ENCODE results near the gene LHFPL6. TPM values are rescaled to one million over a fixed set of nuclear protein-coding genes. Genes with fewer than 3 reads are reported as not detected.

Gene LHFPL6
- total RNA-seq, 1 donor from 2014 or later: 54.8 TPM

DNA sequence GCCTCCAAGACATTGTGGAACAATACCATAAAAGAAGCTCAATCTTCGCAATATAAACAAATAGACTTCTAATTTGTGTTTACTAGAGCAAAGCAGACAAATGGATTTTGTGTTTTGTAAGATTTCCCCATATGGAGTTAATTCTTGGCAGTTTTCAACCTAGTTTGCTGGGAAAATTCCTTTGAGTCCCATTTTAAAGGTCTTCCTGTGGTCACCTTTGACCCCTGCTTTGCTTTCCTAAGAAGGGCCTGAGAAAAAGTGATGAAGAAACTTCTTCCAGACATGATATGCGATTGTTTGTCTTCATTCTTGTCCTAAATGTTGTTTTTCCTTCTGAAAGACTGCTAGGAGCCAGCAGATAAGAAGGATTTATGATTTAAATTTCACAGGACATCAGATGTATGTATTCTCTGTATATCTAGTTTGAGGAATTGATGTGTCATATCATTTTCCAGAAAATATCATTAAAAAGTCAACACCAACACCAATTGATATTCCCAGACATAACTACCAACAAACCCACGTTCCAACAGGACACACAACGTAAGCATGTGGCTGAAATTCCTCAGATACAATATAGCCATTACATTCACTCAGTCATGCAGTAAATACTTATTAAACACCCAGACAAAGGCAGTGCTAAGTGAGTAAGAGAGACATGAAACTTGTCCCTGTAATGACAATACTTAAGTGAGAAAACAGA is 276.4 kb downstream of the LHFPL6 start:
- Histone ChIP-seq H3K27ac (peak overlapping the region; percentile 33), H3K9me3 (no peaks in the 10 kb centered on the region), H3K4me3 (no peak overlapping the region), H3K36me3 (no peaks in the 10 kb centered on the region), H3K27me3 (no peaks in the 10 kb centered on the region), H3K4me1 (peaks cover 12% of the 10 kb centered on the region)
- intact Hi-C loops (cut with DNase I): no loop called here
- no peak for DNase-seq (ENCODE audit: extremely low spot score in 2 of 2)
- no peak for TF ChIP-seq POLR2AphosphoS5 (IDR thresholded peaks at IDR 0.05; ENCODE audit: insufficient read depth in 1 of 2, low read depth in 1 of 2)
- TF ChIP-seq, protein P1, sequence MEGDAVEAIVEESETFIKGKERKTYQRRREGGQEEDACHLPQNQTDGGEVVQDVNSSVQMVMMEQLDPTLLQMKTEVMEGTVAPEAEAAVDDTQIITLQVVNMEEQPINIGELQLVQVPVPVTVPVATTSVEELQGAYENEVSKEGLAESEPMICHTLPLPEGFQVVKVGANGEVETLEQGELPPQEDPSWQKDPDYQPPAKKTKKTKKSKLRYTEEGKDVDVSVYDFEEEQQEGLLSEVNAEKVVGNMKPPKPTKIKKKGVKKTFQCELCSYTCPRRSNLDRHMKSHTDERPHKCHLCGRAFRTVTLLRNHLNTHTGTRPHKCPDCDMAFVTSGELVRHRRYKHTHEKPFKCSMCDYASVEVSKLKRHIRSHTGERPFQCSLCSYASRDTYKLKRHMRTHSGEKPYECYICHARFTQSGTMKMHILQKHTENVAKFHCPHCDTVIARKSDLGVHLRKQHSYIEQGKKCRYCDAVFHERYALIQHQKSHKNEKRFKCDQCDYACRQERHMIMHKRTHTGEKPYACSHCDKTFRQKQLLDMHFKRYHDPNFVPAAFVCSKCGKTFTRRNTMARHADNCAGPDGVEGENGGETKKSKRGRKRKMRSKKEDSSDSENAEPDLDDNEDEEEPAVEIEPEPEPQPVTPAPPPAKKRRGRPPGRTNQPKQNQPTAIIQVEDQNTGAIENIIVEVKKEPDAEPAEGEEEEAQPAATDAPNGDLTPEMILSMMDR (IDR thresholded peaks at IDR 0.05): no peak
- TF ChIP-seq POLR2A (IDR thresholded peaks at IDR 0.05): no peak

DNA sequence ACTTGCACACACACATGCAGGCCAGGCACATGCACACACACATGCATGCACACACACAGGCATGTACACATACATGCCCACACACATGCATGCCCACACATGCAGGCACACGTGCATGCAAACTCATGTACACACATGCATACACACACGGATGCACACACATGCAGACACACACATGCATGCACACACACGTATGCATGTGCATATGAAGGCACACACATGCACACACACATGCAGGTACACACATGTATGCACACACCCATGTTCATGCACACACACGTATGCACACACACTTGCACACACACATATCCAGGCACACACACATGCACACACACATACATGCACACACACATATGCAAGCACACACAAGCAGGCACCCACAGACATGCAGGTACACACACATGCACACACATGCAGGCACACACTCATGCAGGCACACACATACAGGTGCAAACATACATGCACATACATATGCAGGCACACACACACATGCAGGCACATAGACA is 278.1 kb downstream of the LHFPL6 start:
- no peaks in the 10 kb centered on the region for H3K36me3 ChIP-seq
- H3K4me1 ChIP-seq: peaks cover 12% of the 10 kb centered on the region
- intact Hi-C loops (cut with DNase I): no loop called here
- H3K4me3 ChIP-seq: no peak overlapping the region
- no peak for DNase-seq (ENCODE audit: extremely low spot score in 2 of 2)
- H3K27me3 ChIP-seq: no peaks in the 10 kb centered on the region
- H3K27ac ChIP-seq: no peak overlapping the region
- TF ChIP-seq POLR2AphosphoS5 (IDR thresholded peaks at IDR 0.05; ENCODE audit: insufficient read depth in 1 of 2, low read depth in 1 of 2) (no peak), POLR2A (IDR thresholded peaks at IDR 0.05) (no peak)
- TF ChIP-seq, protein P1 (IDR thresholded peaks at IDR 0.05): no peak
- H3K9me3 ChIP-seq: no peaks in the 10 kb centered on the region

GRCh38 chr13:39322836-39323585 is 280.0 kb downstream of the LHFPL6 start:
- Histone ChIP-seq H3K4me1 (peaks cover 14% of the 10 kb centered on the region), H3K4me3 (no peak overlapping the region), H3K27me3 (no peaks in the 10 kb centered on the region), H3K27ac (no peak overlapping the region), H3K36me3 (no peaks in the 10 kb centered on the region), H3K9me3 (no peaks in the 10 kb centered on the region)
- intact Hi-C loops (cut with DNase I): no loop called here
- TF ChIP-seq, protein P1 (IDR thresholded peaks at IDR 0.05): no peak
- TF ChIP-seq POLR2A (IDR thresholded peaks at IDR 0.05) (no peak), POLR2AphosphoS5 (IDR thresholded peaks at IDR 0.05; ENCODE audit: insufficient read depth in 1 of 2, low read depth in 1 of 2) (no peak)
- DNase-seq (ENCODE audit: extremely low spot score in 2 of 2): no peak

- intact Hi-C loops (cut with DNase I): no loop called here
- TF ChIP-seq POLR2A (IDR thresholded peaks at IDR 0.05) (no peak), POLR2AphosphoS5 (IDR thresholded peaks at IDR 0.05; ENCODE audit: insufficient read depth in 1 of 2, low read depth in 1 of 2) (no peak)
- TF ChIP-seq, protein P1 (IDR thresholded peaks at IDR 0.05): no peak
- Histone ChIP-seq H3K4me3 (no peak overlapping the region), H3K9me3 (no peaks in the 10 kb centered on the region), H3K4me1 (peaks cover 29% of the 10 kb centered on the region), H3K36me3 (no peaks in the 10 kb centered on the region), H3K27ac (no peak overlapping the region), H3K27me3 (no peaks in the 10 kb centered on the region)
- no peak for DNase-seq (ENCODE audit: extremely low spot score in 2 of 2)
These were observed 281.4 kb downstream of the LHFPL6 start for GRCh38 chr13:39321574-39321973.

Data from vagina (tissue), 2 donors.